ENCODE data around the gene CFAP46. TPM values are rescaled to one million over a fixed set of nuclear protein-coding genes. Genes with fewer than 3 reads are reported as not detected.
"Not testable (repeated sequence)": the region's sequence is repeated elsewhere in the genome, so short reads cannot be mapped to it uniquely, and the experiment has no call there.

The CFAP46 gene
- total and polyA plus RNA-seq, 10 donors, result 0.03 to 1.1 (median 0.12) TPM; not detected in 2

GRCh38 chr10:132904814-132905649 is 37.3 kb downstream of the CFAP46 start:
- Histone ChIP-seq H3K9me3 (peaks cover 0 to 25% (median 4%) of the 10 kb centered on the region in 8 donors), H3K36me3 (no peaks in the 10 kb centered on the region), H3K4me1 (peaks cover 0 to 5% (median 0%) of the 10 kb centered on the region in 6 donors), H3K27me3 (replicated peaks in 1 of 7) (peaks cover 0 to 51% (median under 1%) of the 10 kb centered on the region in 7 donors), H3K4me3 (no peak overlapping the region), H3K27ac (no peak overlapping the region)
- intact Hi-C loops (cut with DNase I; ENCODE audit: low total_unique reads), result no loop called here
- peak; percentile 37 for DNase-seq
- 75 to 84% (median 79%) methylated on average over 21 of the region's 21 CpGs for WGBS, 5 donors
- TF ChIP-seq POLR2A (IDR thresholded peaks at IDR 0.05), result no peak
- TF ChIP-seq CTCF (IDR thresholded peaks at IDR 0.05 in 8 of 11, conservative IDR thresholded peaks at IDR 0.05 in 3 of 11), result no peak
- no peak for TF ChIP-seq POLR2AphosphoS5 (IDR thresholded peaks at IDR 0.05)

- Histone ChIP-seq H3K9me3 (peaks cover 0 to 25% (median 4%) of the 10 kb centered on the region in 8 donors), H3K27me3 (replicated peaks in 1 of 7) (peaks cover 0 to 51% (median 0%) of the 10 kb centered on the region in 7 donors), H3K4me3 (no peak overlapping the region), H3K4me1 (peaks cover 0 to 5% (median 0%) of the 10 kb centered on the region in 6 donors), H3K27ac (no peak overlapping the region), H3K36me3 (no peaks in the 10 kb centered on the region)
- 25 to 32% (median 28%) methylated on average over 14 to 15 of the region's 15 CpGs for WGBS, 5 donors
- peak; percentile 23 to 78 (median 62) for TF ChIP-seq CTCF (IDR thresholded peaks at IDR 0.05 in 8 of 11, conservative IDR thresholded peaks at IDR 0.05 in 3 of 11)
- TF ChIP-seq POLR2A (IDR thresholded peaks at IDR 0.05), result no peak
- no peak for TF ChIP-seq POLR2AphosphoS5 (IDR thresholded peaks at IDR 0.05)
- intact Hi-C loops (cut with DNase I; ENCODE audit: low total_unique reads), result no loop called here
- DNase-seq, result peak; percentile 77
Observed at GRCh38 chr10:132904181-132904813, 38.1 kb downstream of the CFAP46 start.

GRCh38 chr10:132902656-132903575 is 39.5 kb downstream of the CFAP46 start:
- WGBS, 5 donors, result 82 to 88% (median 86%) methylated on average over 19 of the region's 19 CpGs
- H3K9me3 ChIP-seq, result peaks cover 0 to 25% (median 4%) of the 10 kb centered on the region in 8 donors
- H3K4me1 ChIP-seq; H3K27ac ChIP-seq; intact Hi-C loops (cut with DNase I; ENCODE audit: low total_unique reads); H3K36me3 ChIP-seq; H3K4me3 ChIP-seq: not testable (repeated sequence)
- peak; percentile 42 for DNase-seq
- H3K27me3 ChIP-seq (replicated peaks in 1 of 7), result peaks cover 0 to 58% (median 0%) of the 10 kb centered on the region in 7 donors

GRCh38 chr10:132901351-132901750 is 41.0 kb downstream of the CFAP46 start:
- Histone ChIP-seq H3K36me3 (no peaks in the 10 kb centered on the region), H3K4me3 (no peak overlapping the region), H3K4me1 (peaks cover 0 to 5% (median 0%) of the 10 kb centered on the region in 6 donors), H3K27ac (no peak overlapping the region), H3K27me3 (replicated peaks in 1 of 7) (peaks cover 0 to 60% (median 0%) of the 10 kb centered on the region in 7 donors), H3K9me3 (peaks cover 0 to 25% (median 4%) of the 10 kb centered on the region in 8 donors)
- 84 to 94% (median 90%) methylated on average over 7 of the region's 7 CpGs for WGBS, 5 donors
- intact Hi-C loops (cut with DNase I; ENCODE audit: low total_unique reads), result no loop called here
- DNase-seq, result no peak
- TF ChIP-seq CTCF (IDR thresholded peaks at IDR 0.05 in 8 of 11, conservative IDR thresholded peaks at IDR 0.05 in 3 of 11) (no peak), POLR2AphosphoS5 (IDR thresholded peaks at IDR 0.05) (no peak)

Measured in spleen (tissue), 11 donors.